Stimulated activated CD4-positive, alpha-beta T cell treated with anti-CD3 and anti-CD28 coated beads, Interleukin-2, amount 100 ng/mL, for 48 hours (primary cell): Measurements from ENCODE around the gene PSMB2.

ENCODE experiments used
- DNase-seq, 2 donors: peaks; one replicate each; pipeline ENCODE4 v3.0.0-alpha.2; 2020

PSMB2 gene

DNA sequence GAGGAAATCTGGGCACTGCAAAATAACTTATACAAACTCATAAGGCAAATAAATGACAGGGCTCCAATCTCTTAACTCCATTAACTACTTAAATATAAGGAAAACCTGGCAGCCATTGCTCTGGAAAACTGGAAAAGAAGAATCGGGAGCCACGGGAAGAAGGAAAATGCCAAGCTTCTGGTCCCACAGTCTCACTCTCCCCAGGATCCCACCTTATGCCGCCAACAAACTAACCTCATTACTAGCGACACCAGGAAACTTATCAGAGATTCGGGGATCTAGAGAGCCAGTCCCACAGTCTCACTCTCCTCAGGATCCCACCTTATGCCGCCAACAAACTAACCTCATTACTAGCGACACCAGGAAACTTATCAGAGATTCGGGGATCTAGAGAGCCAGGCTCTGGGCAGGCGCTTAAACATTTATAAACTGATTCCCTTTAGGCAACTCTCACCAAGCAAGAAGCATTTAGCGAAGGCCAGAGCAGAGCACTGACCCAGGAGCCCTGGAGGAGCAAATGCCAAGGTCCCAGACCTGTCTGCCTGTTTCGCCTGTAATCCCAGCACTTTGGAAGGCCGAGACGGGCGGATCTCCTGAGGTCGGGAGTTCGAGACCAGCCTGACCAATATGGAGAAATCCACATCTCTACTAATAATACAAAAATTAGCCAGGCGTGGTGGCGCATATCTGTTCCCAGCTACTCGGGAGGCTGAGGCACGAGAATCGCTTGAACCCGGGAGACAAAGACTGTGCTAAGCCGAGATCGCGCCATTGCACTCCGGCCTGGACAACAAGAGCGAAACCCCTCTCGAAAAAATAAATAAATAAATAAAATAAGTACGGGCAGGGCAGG is 720 bp downstream of the PSMB2 start:
- DNase-seq, result peak in 1 of 2 donors; percentile 1

DNA sequence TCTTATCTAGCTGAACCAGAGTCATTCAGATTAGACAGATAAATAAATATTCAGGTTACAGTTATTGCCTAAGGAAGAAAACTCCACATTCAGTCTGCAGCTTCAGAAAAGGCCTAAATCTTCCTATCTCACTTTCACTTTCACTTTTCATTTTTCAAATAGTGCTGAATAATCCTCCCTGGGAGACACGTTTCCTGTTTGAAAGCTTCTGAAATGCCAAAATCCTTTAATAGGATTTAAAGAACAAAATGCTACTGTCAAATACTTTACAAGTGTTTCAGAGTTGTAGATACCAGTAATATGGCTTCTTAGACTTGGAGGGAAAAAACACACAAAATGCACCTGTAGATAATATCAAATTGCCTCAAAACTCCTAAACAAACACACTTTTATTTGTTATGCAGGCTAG is 3.9 kb downstream of the PSMB2 start:
- no peak for DNase-seq

DNA sequence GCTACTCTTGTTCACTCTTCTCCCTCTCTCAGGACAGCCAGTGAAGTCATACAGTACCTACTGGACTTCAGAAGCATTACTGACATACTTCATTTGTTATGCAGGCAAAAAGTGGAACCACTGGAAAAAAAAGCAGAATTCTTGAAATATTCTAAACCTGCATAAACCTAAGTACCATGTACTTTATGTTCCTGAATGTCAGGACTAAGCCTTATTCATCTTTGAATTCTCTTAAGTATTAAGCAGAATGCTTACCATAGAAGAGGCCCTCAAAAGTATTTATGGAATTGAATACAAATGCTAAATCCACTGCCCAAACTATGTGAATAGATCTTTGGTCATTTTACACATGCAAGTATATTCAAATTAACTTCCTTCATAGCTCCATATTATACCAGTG is 7.8 kb downstream of the PSMB2 start:
- no peak for DNase-seq

DNA sequence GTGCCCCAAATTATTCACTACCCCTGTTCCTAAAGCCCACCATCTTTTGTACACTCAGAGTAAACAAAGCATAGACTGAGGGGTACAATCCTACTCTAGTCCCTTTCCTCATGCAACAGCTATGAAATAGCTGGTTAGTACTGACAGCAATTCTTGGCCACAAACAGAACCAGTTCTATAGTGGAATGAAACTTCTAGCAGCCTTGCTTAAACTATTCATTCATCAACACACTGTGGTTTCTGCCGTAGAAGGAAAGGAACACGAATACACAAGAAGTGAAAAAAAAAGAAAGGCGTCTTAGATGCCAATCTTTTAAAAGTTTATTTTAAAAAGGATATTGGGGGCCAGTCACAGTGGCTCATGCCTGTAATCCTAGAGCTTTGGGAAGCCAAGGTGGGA is 9.9 kb downstream of the PSMB2 start:
- no peak for DNase-seq

DNA sequence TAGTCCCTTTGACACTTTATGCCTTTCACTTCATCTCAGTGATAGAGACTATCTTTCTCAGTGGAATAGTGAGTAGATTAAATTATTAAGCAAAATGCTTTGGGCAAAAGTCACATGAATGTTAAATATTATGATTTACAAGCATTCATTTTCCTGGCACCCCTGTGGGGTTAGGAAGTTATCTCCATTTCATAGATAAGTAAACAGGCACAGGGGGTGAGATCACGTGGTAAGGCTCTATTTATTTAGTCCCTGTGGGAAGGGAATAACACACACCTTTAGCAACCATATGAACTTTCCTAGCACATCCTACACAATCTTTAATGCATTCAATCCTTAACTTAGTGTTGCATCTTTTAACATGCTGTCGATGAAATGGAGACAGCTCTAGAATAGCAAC is 12.3 kb downstream of the PSMB2 start:
- DNase-seq, result no peak

DNA sequence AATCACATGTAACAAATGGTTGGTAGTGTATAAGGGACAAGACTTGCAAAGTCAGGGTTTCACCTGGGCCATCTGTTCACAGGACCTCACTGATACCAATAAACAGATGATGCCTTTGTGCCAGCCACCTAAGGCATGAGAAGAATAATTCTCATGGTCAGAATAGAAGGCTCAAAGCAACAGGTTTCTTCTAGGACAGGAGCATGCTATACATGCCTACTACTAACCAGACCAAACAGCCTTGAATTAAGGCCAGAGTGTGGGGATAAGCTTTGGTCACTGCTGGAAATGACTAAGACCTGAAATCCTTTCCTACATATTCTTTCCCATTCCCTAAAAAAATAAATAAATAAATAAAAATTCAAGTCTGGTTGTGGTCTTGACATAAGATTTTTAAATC is 17.5 kb downstream of the PSMB2 start:
- no peak for DNase-seq

DNA sequence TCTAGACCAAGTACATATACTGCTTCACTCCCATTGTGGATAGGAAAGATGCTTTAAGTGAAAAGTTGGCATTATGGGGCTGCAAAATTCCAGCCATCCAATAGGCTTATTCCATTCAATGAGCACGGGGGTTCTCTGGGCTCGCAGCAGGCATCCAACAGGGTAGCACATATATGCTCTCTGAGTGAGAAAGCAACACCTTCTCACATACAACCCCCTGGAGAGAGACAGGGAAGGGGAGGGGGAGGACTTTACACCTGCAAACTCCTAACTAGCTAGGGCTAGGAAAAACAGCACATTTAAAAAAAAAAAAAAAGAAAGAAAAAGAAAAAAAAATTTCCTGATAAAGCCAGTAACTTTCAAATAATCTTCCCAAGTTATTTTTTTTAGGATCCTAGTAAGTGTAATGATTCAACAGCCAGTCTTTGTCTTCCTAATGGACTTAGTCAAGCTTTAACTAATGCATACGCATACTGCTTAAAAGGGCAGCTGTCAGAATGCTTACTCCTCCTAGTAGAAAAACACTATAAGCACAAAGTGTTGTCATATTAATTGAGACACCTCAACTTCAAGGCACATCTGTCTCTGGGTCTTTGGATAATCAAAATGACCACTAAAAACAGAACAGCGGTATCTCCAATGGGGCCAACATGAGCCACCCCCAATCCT is 18.7 kb downstream of the PSMB2 start:
- no peak for DNase-seq

DNA sequence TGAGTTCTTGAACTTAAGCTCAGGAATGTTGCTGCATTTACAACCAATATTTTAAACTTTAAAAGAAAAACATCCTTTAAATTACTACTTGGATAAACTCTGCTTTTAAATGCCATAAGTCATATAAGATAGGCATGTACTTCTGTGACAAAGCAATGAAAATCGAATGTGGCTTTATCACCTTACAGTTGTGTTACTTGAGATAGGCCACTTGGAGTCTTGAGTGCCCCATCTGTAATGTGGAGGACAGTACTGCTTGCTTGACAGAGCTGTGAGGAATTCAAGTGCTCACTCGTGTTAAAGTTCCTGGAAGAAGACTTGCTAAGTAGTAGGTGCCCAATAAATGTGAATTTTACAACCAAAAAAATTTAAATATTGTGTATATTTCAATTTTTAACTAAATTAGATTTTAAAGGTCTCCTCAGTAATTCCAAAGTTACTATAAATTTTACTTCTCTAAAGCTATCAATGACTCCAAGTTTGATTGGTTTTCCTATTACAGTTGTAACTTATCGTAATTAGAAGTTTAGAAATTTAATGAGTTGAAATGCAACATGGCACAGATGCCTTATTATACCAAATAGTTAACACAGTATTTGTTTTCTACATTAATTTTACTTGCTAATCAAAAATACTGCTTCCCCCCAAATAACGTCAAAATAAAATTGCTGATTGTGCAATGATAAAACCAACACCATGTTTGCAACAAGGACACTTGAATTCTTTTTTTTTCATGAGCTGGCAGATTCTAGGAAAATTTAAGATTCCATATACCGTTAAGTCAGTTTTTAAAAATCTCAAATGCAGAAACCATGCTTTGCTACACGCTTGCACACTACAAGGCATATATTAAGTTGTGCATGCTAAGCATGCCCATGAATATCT is 21.8 kb downstream of the PSMB2 start:
- no peak for DNase-seq

DNA sequence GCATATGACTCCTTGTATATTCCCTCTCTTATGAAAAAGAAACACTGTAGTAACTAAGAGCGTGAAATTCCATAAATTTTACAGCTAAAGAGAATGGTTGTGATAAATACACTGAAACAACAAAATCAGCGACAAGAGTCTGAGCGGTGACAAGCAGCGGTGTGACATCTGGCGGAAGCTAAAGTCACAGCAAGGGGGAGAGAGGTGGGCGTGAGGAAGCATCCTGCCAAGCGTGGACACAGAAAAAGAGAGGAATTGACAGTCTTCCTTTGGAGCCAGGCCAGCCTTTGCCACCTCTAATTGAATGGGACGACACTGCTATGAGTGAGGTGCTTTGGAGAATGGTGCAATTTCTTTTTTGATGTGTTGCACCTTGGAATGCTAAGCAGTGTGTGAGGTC is 25.9 kb downstream of the PSMB2 start:
- DNase-seq, result no peak

DNA sequence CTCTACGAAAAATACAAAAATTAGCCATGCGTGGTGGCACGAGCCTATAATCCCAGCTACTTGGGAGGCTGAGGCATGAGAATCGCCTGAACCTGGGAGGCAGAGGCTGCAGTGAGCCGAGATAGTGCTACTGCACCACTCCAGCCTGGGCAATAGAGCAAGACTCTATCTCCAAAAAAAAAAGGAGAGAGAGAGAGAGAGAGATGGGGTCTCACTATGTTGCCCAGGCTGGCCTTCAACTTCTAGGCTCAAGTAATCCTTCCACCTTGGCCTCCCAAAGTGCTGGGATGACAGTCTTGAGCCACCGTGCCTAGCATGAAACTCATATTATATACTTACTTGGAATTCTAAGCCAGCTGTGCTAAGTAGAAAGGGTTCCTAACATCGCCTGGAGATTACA is 29.7 kb downstream of the PSMB2 start:
- no peak for DNase-seq

DNA sequence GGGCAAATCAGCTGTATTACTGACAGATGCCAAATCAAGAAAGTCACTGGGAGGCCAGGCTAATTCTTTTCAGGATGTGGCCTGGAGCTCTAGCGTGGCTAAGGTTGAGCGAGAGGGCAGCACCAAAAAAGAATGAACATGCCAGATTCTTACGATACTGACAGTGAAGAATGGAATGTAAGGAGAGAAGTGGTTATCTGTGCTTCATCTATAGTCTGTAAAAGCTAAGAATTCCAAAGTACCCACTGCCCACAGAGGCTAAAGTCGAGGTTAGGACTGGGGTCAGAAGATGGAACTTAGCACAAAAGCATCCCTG is 35.5 kb downstream of the PSMB2 start:
- no peak for DNase-seq

DNA sequence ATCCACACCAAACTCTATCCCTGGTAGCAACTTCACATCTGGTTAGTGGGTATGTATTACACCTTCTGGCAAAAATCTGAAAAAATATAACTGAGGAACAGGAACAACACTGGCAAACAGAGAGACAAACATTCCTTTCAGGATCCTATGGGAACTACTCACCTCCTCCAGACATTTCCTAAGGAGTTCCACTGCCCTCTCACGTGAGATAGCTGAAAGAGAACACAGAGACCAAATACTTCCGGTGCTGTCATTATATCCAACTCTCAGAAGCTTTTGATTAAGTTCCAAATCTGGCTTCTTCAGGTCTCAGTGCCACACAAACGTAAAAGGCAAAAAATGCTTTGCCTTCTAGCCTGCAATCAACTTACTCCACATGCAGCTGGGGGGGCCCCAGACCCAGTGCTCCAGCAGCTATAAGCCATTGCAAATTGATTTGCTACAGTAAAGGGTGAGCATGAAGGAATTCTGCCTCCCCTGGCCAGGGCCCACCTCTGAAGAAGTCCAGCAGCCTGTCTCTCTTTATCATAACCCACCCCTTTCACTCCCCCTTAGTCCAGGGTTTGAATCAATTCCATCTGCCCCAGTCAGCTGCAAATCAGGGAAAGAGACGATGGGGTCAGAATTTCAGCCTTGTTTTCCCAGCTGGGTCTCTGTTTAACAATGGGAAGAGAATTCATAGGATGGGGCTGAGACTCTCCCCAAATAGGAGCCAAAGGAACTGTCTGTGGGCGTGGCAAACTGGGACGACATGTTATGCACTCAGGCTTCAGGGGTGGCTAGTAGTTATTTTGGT is 36.1 kb downstream of the PSMB2 start:
- DNase-seq, result no peak

DNA sequence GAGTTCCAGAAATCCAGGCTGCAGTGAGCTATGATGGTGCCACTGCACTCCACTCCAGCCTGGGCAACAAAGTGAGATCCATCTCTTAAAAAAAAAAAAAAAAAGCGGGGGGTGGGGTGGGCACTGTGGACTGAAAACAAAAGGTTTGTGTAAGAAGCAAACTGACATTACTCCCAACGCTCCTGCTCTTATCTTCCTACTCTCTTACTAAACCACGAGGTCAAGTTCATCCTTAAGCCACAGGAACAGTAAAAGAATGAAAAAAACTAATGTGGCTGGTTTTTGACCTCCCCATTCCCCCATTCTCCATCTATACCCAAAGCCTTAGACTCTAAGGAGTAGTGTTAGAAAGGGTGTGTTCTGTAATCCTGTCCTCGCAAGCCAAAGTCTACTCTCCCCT is 37.4 kb downstream of the PSMB2 start:
- DNase-seq, result no peak

DNA sequence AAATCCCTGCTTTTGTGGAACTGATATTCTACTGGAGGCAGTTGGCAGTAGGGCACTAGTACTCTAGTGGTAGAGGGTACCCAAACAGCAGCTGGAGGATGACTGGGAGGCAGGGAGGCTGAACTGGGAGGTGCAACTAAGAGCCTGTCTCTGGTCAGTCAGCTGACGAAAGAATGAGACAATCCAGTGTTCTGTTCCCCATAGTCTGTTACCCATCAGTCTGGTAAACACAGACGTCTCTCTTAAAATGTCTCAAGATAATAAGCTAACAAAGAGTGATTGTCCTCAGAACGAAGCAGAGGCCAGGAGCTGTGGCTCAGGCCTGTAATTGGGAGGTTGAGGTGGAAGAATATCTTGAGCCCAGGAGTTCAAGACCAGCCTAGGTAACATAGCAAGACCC is 37.9 kb downstream of the PSMB2 start:
- no peak for DNase-seq

DNA sequence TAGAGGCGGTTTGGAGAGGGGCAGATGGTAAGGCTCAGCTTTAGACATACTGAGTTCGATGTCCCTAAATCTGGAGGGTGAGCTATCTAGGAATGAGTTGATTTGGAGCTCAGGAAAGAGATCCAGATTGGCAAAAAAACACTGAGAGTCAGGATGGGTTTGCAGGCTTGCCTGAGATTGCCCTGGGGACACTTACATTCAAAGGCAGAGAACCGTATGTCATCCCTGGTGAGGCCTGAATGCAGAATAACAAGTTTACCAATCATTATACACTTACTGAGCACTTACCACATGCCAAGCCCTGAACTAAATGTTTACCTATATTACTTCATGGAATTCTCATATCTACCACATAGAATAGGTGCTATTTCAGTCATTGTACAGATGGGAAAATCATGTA is 40.7 kb downstream of the PSMB2 start:
- DNase-seq, result no peak

DNA sequence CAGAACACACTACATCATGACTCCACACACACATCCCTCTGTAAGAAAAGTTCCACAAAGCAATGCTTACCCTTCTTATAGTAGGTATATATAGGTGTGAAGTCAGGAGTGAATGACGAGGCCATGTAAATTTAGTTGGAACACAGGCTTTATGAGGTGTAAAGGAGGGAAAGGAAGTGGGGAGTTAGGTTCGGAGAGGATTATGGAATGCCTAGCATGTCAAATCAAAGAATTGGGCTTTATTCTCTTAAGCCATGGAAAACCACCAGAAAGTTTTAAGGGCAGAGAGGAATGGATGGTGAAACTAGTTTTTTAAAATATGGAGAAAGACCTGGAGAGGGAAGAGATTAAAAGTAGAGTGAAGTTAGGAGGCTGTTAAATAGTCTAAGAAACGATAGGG is 41.9 kb downstream of the PSMB2 start:
- DNase-seq, result no peak

DNA sequence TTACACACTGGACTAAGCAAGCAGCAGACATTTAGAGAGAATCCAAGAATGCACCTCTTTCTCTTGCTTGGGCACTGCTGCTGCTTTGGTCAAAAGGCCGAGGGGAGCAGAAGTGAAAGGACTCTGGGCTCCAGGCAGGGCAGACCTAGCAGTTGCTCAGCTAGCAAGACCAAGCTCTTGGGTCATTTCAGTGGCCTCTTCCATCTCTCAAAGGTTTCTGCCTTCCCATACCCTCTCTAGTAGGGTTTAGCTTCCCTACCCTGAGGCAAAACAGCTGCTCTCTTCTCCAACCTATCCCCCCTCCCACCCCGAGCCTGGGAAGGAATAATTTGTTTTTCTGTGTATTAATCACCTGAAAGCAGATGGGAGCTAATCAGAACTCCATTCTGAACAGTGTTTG is 42.4 kb downstream of the PSMB2 start:
- DNase-seq, result no peak

DNA sequence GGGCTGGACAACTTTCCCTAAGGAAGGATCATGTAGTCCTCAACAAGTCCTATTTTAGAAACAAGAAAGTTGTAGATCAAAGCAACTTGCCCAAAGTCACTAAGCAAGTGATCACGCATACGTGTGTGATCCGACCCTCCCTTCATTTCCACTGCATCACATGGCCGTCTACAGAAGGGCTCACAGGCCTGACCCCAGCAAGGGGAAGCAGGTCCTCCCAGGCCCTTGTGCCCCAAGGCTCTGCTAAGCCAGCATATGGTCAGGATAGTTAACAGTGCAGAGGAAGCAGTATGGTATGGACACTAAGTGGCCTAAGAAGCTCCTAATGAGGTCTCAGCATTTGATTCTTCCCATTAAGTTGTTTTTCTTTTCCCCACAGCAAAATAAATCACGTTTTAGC is 43.5 kb downstream of the PSMB2 start:
- DNase-seq, result no peak

DNA sequence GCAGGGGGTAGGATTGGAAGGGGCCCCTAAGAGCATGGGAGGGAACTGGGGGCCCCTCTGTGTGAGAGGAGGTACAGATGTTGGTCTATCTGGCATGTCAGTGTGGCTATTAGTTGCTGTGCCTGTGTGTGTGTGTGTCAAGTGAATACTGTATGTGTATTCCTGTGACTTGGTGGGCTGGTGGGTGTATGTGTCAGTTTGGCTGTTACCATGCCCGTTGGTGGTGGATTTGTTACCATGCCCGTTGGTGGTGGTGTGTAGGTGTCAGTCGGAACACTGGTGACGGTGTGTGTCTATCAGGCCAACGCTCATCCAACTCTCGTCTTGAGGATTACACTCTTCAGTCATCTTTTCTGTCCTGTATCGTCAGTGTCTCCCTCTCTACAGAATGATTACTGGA is 45.6 kb downstream of the PSMB2 start:
- DNase-seq, result no peak

DNA sequence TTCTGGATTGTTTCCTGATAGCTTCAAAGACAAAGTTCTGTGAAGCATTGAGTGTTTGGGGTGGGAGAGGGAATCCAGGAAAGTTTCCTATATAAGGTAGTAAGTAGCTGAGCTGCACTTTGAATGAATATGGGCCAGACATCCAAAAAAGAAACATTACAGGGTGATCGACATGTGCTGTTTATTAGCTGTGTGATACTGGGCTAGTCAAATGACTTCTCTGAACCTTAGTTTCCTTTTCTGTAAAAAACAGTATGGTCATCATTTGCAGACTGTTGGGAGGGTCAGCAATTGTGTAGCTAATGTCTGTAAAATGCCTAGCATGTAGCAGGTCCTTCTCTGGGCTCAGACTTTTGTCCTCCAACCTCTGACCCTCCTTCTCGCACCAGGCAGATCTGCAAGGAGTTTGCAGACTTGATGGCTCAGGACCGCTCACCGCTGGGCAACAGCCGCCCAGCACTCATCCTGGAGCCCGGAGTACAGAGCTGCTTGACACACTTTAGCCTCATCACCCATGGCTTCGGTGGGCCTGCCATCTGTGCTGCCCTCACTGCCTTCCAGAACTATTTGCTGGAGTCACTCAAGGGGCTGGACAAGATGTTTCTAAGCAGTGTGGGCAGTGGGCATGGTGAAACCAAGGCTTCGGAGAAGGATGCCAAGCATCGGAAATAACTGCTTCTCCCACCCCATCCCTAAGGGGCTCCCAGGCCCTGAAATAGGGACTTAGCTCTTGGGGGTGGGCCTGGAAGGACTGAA is 47.1 kb downstream of the PSMB2 start:
- DNase-seq, result no peak

DNA sequence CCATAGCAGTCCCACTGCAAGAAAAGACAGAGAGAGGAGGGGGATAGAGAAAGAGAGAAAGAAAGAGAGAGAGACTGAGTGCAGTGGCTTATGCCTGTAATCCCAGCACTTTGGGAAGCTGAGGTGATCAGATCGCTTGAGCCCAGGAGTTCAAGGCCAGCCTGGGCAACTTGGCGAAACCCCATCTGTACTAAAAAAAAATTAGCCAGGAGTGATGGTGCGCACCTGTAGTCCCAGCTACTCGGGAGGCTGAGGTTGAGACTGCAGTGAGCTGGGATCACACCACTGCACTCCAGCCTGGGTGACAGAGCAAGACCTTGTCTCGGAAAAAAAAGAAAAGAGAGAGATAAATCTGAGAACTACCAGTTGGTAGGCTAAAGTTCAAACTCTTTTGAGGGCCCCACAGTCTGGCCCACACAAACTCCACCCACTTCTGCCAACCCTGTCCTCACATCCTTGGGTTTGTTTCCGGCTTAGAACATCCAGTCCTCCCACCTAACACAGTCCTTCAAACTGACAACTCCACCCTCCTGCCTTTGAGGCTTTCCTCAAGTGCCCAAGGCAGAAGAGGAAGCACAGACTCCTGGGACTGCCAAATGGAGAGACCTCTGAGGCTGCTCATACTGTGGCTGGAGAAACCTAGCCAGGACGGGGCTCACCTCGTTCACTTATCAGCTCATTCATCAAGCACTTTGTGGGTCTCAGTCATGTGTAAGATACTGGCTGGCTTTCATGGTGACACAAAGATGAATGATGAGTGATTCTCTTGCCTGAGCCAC is 48.1 kb downstream of the PSMB2 start:
- DNase-seq, result no peak
